Smooth muscle cell (in vitro differentiated cells): Measurements from ENCODE around the gene IL17RB. TPM values are rescaled to one million over a fixed set of nuclear protein-coding genes. Genes with fewer than 3 reads are reported as not detected.

Source experiments
- DNase-seq: peaks from one replicate; lab custom pipeline; 2025; ENCODE audit not compliant: unreplicated experiment; lab: John Stamatoyannopoulos, UW
- H2AFZ ChIP-seq: fragments of 200-600 bp; sonication (generic); 2 replicates; pipeline ENCODE4 v1.6.0; 2016; ENCODE audit warnings: antibody characterized with exemption, low read depth, mild to moderate bottlenecking
- H3F3A ChIP-seq: fragments of 200-600 bp; sonication (generic); 2 replicates; pipeline ENCODE4 v1.6.0; 2017; ENCODE audit warnings: antibody characterized with exemption, low read depth
- H3K27ac ChIP-seq: fragments of 200-600 bp; sonication (generic); 2 replicates; pipeline ENCODE4 v1.5.1; 2016; ENCODE audit warnings: low read depth, mild to moderate bottlenecking
- H3K27me3 ChIP-seq: fragments of 200-600 bp; sonication (generic); 2 replicates; pipeline ENCODE4 v1.6.1; 2016; ENCODE audit warnings: low read depth, mild to moderate bottlenecking
- H3K36me3 ChIP-seq: fragments of 200-600 bp; sonication (generic); 2 replicates; pipeline ENCODE4 v1.5.1; 2016; ENCODE audit warnings: low read depth
- H3K4me1 ChIP-seq: fragments of 200-600 bp; sonication (generic); 2 replicates; pipeline ENCODE4 v1.5.1; 2016; ENCODE audit warnings: low read depth
- H3K4me2 ChIP-seq: fragments of 200-600 bp; sonication (generic); 2 replicates; pipeline ENCODE4 v1.6.0; 2016; ENCODE audit warnings: mild to moderate bottlenecking
- H3K4me3 ChIP-seq: fragments of 200-600 bp; sonication (generic); 2 replicates; pipeline ENCODE4 v1.5.1; 2016; ENCODE audit warnings: mild to moderate bottlenecking
- H3K79me2 ChIP-seq: fragments of 200-600 bp; sonication (generic); 2 replicates; pipeline ENCODE4 v1.6.0; 2016; ENCODE audit warnings: low read depth, mild to moderate bottlenecking
- H3K9ac ChIP-seq: fragments of 200-600 bp; sonication (generic); 2 replicates; pipeline ENCODE4 v1.6.0; 2016; ENCODE audit warnings: low read depth
- H3K9me3 ChIP-seq: fragments of 200-600 bp; sonication (generic); replicated peaks from 2 replicates; pipeline ENCODE4 v1.5.1; 2016; ENCODE audit warnings: low read depth
- H4K20me1 ChIP-seq: fragments of 200-600 bp; sonication (generic); 2 replicates; pipeline ENCODE4 v1.6.0; 2016; ENCODE audit warnings: low read depth
- WGBS: methylation state at CpG from one replicate; pipeline ENCODE4 v1.1.7; 2016; ENCODE audit warnings: low lambda C conversion rate; 5-methylcytosine and 5-hydroxymethylcytosine counted together
- polyA plus RNA-seq: library from polyadenylated mRNA; unstranded; fragments of >200 nt; fragmentation: Nextera tagmentation; extraction: Ambion mirVana; gene quantifications from 2 replicates; pipeline ENCODE4 v1.2.1, GENCODE V29; 2016
- total RNA-seq: library from RNA; depleted of rRNA; stranded (reverse); fragments of >200 nt; gene quantifications from 2 replicates; pipeline ENCODE4 v1.2.3, GENCODE V29; 2014
- TF ChIP-seq, protein P1 (sequence below): fragments of 200-600 bp; sonication (generic); IDR thresholded peaks from 2 replicates; pipeline ENCODE4 v1.5.1; 2017; ENCODE audit warnings: borderline replicate concordance, mild to moderate bottlenecking, antibody characterized with exemption; ENCODE audit not compliant: insufficient read depth, poor library complexity, severe bottlenecking

The IL17RB gene
- total and polyA plus RNA-seq, 2 experiments from 2014 or later: 0.40 TPM; not detected in 1

DNA sequence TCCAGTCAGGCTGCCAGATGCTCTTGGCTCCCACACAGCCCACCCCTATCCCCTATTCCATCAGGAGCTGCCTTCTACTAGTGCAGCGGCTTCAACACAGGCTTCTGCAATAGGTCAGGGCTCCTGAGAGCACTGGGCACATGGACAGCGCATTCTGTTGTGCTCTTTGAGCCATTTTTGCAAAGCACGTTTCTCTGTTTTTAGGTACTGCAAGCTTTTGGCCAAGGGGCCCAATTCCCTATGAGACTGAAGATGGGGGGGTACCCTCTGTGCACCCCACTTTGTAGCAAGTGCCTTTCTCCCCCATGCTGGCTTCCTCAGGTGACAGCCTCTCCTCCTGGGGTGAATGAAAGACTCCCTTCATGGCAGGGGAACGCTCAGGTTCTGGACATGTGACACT is 31.3 kb upstream of the IL17RB start:
- TF ChIP-seq, protein P1, sequence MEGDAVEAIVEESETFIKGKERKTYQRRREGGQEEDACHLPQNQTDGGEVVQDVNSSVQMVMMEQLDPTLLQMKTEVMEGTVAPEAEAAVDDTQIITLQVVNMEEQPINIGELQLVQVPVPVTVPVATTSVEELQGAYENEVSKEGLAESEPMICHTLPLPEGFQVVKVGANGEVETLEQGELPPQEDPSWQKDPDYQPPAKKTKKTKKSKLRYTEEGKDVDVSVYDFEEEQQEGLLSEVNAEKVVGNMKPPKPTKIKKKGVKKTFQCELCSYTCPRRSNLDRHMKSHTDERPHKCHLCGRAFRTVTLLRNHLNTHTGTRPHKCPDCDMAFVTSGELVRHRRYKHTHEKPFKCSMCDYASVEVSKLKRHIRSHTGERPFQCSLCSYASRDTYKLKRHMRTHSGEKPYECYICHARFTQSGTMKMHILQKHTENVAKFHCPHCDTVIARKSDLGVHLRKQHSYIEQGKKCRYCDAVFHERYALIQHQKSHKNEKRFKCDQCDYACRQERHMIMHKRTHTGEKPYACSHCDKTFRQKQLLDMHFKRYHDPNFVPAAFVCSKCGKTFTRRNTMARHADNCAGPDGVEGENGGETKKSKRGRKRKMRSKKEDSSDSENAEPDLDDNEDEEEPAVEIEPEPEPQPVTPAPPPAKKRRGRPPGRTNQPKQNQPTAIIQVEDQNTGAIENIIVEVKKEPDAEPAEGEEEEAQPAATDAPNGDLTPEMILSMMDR: no peak
- Histone ChIP-seq H3K36me3 (no peaks in the 10 kb centered on the region), H3K9ac (no peak overlapping the region), H3K9me3 (no peaks in the 10 kb centered on the region), H3K27ac (no peak overlapping the region), H3K4me3 (no peak overlapping the region), H3K27me3 (no peaks in the 10 kb centered on the region), H2AFZ (no peak overlapping the region), H3K4me2 (no peak overlapping the region), H3K4me1 (no peaks in the 10 kb centered on the region), H3K79me2 (no peaks in the 10 kb centered on the region), H3F3A (no peaks in the 10 kb centered on the region), H4K20me1 (no peaks in the 10 kb centered on the region)
- DNase-seq: no peak
- 97% methylated on average over 4 of the region's 4 CpGs for WGBS

DNA sequence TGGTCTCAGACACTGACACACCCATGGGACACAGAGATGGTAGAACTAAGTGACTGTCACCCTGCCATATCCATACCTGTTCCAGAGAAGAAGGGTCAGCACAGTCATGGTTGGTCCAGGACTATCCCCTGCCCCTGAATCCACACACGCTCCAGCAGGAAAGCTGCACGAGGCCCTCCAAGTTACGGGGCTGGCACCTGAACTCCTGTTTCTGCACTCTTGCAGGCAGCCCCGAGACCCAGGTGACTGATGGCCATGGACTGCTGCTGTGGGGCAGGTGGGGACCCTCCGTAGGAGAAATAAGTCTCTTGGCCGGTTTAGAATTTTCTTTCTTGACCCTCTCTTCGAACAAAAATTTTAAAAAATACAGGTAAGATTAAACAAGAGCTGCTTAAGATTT is 30.7 kb upstream of the IL17RB start:
- H3K4me3 ChIP-seq: no peak overlapping the region
- no peak for DNase-seq

DNA sequence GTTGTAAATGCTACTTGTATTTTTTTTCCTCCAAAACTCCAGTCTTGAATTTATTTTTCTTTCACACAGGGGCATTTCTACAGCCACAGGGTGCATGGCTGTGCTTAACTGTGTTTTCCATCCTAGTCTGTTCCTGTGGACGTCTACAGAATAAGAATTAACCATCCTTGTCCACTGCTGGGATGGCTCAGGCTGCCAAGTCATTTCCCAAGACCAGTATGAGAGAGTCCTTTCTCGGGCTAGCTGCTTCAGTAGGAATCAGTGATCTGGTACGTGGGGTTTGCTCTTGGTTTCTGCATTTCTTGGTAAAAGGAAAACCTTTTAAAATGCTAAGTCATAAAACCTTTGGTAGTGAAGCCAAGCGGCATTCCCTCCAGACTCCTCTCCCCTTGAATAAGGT is 29.9 kb upstream of the IL17RB start:
- no peak overlapping the region for H3K27ac ChIP-seq
- H3K4me3 ChIP-seq: no peak overlapping the region
- H3K36me3 ChIP-seq: no peaks in the 10 kb centered on the region
- no peaks in the 10 kb centered on the region for H3F3A ChIP-seq
- DNase-seq: no peak
- H3K4me1 ChIP-seq: no peaks in the 10 kb centered on the region
- WGBS: 82% methylated on average over 4 of the region's 4 CpGs
- H3K9ac ChIP-seq: no peak overlapping the region
- H4K20me1 ChIP-seq: no peaks in the 10 kb centered on the region
- H3K9me3 ChIP-seq: no peaks in the 10 kb centered on the region
- H2AFZ ChIP-seq: no peak overlapping the region
- H3K27me3 ChIP-seq: no peaks in the 10 kb centered on the region
- TF ChIP-seq, protein P1: no peak
- no peaks in the 10 kb centered on the region for H3K79me2 ChIP-seq
- no peak overlapping the region for H3K4me2 ChIP-seq

More for the DNA sequence above, 30.7 kb upstream of the IL17RB start:
- Histone ChIP-seq H3K36me3 (no peaks in the 10 kb centered on the region), H3K79me2 (no peaks in the 10 kb centered on the region), H3K4me1 (no peaks in the 10 kb centered on the region), H3K4me2 (no peak overlapping the region), H3K27me3 (no peaks in the 10 kb centered on the region), H2AFZ (no peak overlapping the region), H3F3A (no peaks in the 10 kb centered on the region), H4K20me1 (no peaks in the 10 kb centered on the region), H3K27ac (no peak overlapping the region), H3K9me3 (no peaks in the 10 kb centered on the region), H3K9ac (no peak overlapping the region)
- WGBS: 97% methylated on average over 7 of the region's 7 CpGs
- TF ChIP-seq, protein P1: no peak

DNA sequence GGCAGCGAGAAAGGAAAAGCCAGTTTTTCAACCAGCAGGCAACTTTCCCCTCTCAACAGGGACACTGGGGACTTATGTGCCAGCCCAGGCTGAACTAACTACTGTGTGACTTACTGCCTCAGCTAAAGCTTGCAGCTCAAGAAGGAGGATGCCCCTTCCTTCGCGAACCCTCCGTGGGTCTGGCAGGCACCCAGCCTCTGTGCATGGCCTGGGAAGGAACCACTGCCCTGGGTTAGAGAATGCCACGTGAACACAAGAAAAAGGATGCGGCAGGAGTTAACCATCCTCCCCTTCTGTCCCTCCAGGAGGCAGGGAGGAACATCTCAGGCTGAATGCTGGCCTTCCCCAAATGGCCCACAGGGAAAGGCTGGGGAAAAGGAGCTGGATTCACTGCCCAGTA is 29.2 kb upstream of the IL17RB start:
- DNase-seq: no peak
- H3K36me3 ChIP-seq: no peaks in the 10 kb centered on the region
- TF ChIP-seq, protein P1: no peak
- no peaks in the 10 kb centered on the region for H4K20me1 ChIP-seq
- H3K4me2 ChIP-seq: no peak overlapping the region
- H3K27ac ChIP-seq: no peak overlapping the region
- no peaks in the 10 kb centered on the region for H3K79me2 ChIP-seq
- no peaks in the 10 kb centered on the region for H3K4me1 ChIP-seq
- no peaks in the 10 kb centered on the region for H3F3A ChIP-seq
- no peaks in the 10 kb centered on the region for H3K27me3 ChIP-seq
- 96% methylated on average over 6 of the region's 6 CpGs for WGBS
- no peak overlapping the region for H3K4me3 ChIP-seq
- no peaks in the 10 kb centered on the region for H3K9me3 ChIP-seq
- no peak overlapping the region for H2AFZ ChIP-seq
- no peak overlapping the region for H3K9ac ChIP-seq
